KMS-11 (cell line): ENCODE measurements around the gene TMEM125.

Experiments used
- H2AFZ ChIP-seq: fragments of 200-600 bp; sonication (generic); 2 replicates; pipeline ENCODE4 v1.6.1; 2016; ENCODE audit warnings: antibody characterized with exemption, mixed run types, low read depth
- H3K27ac ChIP-seq: fragments of 200-600 bp; sonication (generic); 2 replicates; pipeline ENCODE4 v1.6.1; 2016; ENCODE audit warnings: mild to moderate bottlenecking, mixed run types
- H3K27me3 ChIP-seq: fragments of 200-600 bp; sonication (generic); 2 replicates; pipeline ENCODE4 v1.6.1; 2017; ENCODE audit warnings: mild to moderate bottlenecking, low read depth, mixed run types, moderate library complexity; ENCODE audit not compliant: insufficient read depth
- H3K36me3 ChIP-seq: fragments of 200-600 bp; sonication (generic); 2 replicates; pipeline ENCODE4 v1.6.1; 2017; ENCODE audit warnings: mild to moderate bottlenecking, mixed run types; ENCODE audit not compliant: insufficient read depth
- H3K4me1 ChIP-seq: fragments of 200-600 bp; sonication (generic); 2 replicates; pipeline ENCODE4 v1.6.1; 2016; ENCODE audit warnings: mild to moderate bottlenecking, low read depth, mixed run types; ENCODE audit not compliant: poor library complexity, severe bottlenecking
- H3K4me2 ChIP-seq: fragments of 200-600 bp; sonication (generic); 2 replicates; pipeline ENCODE4 v1.7.0; 2016; ENCODE audit warnings: mild to moderate bottlenecking, mixed run types
- H3K4me3 ChIP-seq: fragments of 200-600 bp; sonication (generic); IDR thresholded peaks from 2 replicates; pipeline ENCODE4 v1.6.1; 2017; ENCODE audit warnings: low read depth, low read length, mixed read lengths; ENCODE audit not compliant: insufficient read depth
- H3K79me2 ChIP-seq: fragments of 200-600 bp; sonication (generic); 2 replicates; pipeline ENCODE4 v1.6.1; 2016; ENCODE audit warnings: low read depth, mixed run types; ENCODE audit not compliant: insufficient read depth
- H3K9ac ChIP-seq: fragments of 200-600 bp; sonication (generic); 2 replicates; pipeline ENCODE4 v1.6.1; 2016; ENCODE audit warnings: mild to moderate bottlenecking, mixed run types
- H4K20me1 ChIP-seq: fragments of 200-600 bp; sonication (generic); 2 replicates; pipeline ENCODE4 v1.6.1; 2016; ENCODE audit warnings: mild to moderate bottlenecking, mixed run types; ENCODE audit not compliant: insufficient read depth
- TF ChIP-seq, protein P1 (sequence below): fragments of 200-600 bp; sonication (generic); conservative IDR thresholded peaks from 2 replicates; pipeline ENCODE4 v1.6.1; 2017; ENCODE audit warnings: low read depth, mild to moderate bottlenecking, antibody characterized with exemption, low read length, moderate library complexity, mixed read lengths

Gene TMEM125

DNA sequence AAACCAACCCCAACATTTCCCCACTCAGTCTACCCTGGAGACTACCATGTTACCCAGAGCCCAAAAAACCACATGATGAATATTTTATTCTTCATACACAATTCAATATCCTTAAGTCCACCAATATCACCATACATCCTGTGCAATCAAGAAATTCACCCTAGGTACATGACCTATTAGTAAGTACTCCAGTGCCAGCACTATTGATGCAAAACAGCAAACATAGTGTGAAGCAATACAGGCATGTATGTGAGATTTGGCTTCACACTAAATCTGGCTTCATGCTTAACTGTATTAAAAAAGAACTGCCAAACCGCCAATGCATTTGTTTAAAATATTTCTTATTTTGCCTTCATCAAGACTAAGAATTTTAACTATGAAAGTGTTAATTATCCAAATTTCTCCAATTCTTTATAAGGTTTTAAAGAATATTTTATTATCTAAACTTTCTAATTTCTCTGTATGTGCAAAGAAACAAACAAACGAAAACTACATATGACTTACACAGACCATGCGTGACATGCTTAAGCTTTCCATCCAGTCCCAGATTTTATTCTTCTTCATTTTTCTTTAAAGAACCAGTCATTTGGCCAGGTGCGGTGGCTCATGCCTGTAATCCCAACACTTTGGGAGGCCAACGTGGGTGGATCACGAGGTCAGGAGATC lies 22.4 kb upstream of the TMEM125 start:
- Histone ChIP-seq H3K27me3 (no peaks in the 10 kb centered on the region), H3K36me3 (no peaks in the 10 kb centered on the region), H4K20me1 (no peaks in the 10 kb centered on the region), H3K79me2 (no peaks in the 10 kb centered on the region), H3K27ac (no peak overlapping the region), H3K4me2 (no peak overlapping the region), H3K9ac (no peak overlapping the region), H3K4me3 (no peak overlapping the region), H3K4me1 (no peaks in the 10 kb centered on the region), H2AFZ (no peak overlapping the region)
- TF ChIP-seq, protein P1, sequence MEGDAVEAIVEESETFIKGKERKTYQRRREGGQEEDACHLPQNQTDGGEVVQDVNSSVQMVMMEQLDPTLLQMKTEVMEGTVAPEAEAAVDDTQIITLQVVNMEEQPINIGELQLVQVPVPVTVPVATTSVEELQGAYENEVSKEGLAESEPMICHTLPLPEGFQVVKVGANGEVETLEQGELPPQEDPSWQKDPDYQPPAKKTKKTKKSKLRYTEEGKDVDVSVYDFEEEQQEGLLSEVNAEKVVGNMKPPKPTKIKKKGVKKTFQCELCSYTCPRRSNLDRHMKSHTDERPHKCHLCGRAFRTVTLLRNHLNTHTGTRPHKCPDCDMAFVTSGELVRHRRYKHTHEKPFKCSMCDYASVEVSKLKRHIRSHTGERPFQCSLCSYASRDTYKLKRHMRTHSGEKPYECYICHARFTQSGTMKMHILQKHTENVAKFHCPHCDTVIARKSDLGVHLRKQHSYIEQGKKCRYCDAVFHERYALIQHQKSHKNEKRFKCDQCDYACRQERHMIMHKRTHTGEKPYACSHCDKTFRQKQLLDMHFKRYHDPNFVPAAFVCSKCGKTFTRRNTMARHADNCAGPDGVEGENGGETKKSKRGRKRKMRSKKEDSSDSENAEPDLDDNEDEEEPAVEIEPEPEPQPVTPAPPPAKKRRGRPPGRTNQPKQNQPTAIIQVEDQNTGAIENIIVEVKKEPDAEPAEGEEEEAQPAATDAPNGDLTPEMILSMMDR = no peak

DNA sequence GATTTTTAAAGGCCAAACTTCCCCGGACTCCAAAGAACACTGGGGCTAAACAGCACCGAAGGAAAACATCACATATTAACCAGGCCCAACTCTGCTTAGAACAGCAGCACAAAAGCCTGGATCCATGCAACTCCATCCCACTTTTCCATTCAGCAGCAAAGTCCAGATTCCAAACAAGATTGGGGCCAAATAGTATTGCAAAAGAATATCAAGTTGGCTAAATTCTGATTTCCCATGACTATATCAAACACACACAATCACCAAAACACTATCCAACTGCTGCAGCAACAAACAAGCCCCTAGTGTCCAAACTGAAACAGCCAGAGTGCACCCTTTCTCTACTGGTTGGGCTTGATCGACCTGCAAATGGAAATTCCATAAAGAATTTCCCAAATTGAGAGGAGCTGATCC lies 19.4 kb upstream of the TMEM125 start:
- TF ChIP-seq, protein P1 = no peak
- no peaks in the 10 kb centered on the region for H3K36me3 ChIP-seq
- H2AFZ ChIP-seq = no peak overlapping the region
- H3K4me3 ChIP-seq = no peak overlapping the region
- H4K20me1 ChIP-seq = no peaks in the 10 kb centered on the region
- no peaks in the 10 kb centered on the region for H3K4me1 ChIP-seq
- no peak overlapping the region for H3K9ac ChIP-seq
- H3K27ac ChIP-seq = no peak overlapping the region
- H3K4me2 ChIP-seq = no peak overlapping the region
- H3K27me3 ChIP-seq = no peaks in the 10 kb centered on the region
- no peaks in the 10 kb centered on the region for H3K79me2 ChIP-seq

DNA sequence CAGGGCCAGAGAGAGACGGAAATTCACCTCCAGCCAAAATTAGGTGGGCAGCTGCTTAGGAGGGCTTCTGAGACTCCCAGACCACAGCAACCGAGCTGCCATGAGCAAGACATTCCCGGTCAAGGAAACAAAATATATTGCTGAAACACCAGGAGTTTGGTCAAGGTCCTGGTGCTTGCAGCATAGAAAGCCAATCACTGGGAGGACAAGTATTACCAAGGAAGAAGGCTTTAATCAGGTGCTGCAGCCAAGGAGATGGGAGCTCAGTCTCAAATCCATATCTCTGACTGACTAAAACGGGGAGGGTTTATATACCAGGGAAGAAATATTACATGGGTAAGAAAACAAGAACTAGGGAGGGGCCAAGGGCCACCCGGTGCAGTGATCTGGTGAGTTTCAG lies 18.8 kb upstream of the TMEM125 start:
- no peaks in the 10 kb centered on the region for H3K79me2 ChIP-seq
- H3K4me2 ChIP-seq = no peak overlapping the region
- no peak overlapping the region for H3K9ac ChIP-seq
- TF ChIP-seq, protein P1 = no peak
- no peaks in the 10 kb centered on the region for H3K36me3 ChIP-seq
- no peaks in the 10 kb centered on the region for H3K27me3 ChIP-seq
- no peaks in the 10 kb centered on the region for H3K4me1 ChIP-seq
- no peak overlapping the region for H3K27ac ChIP-seq
- no peaks in the 10 kb centered on the region for H4K20me1 ChIP-seq
- no peak overlapping the region for H2AFZ ChIP-seq
- no peak overlapping the region for H3K4me3 ChIP-seq

DNA sequence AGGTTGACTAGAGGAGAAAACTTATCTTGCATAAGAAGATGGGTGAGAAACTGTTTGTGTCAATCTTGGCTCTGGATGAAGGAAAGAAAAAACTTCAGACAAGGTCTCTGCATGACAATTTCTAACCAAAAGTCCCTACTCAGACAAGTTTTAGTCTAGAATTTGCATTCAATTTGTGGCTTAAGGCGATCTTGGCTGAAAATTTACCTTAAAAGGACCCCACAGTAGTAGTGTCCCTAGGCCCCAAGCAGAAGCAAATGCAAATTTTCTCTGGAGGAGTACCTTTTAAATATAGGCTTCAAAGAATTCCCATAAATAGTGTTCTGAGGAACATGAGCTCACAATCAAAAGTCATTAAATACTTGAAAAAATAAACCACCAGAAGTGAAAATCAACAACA lies 17.6 kb upstream of the TMEM125 start:
- H3K27me3 ChIP-seq = no peaks in the 10 kb centered on the region
- H3K27ac ChIP-seq = no peak overlapping the region
- no peak overlapping the region for H3K9ac ChIP-seq
- no peaks in the 10 kb centered on the region for H3K36me3 ChIP-seq
- no peaks in the 10 kb centered on the region for H4K20me1 ChIP-seq
- TF ChIP-seq, protein P1 = no peak
- no peak overlapping the region for H2AFZ ChIP-seq
- H3K79me2 ChIP-seq = no peaks in the 10 kb centered on the region
- no peaks in the 10 kb centered on the region for H3K4me1 ChIP-seq
- no peak overlapping the region for H3K4me2 ChIP-seq
- no peak overlapping the region for H3K4me3 ChIP-seq
